HepG2 (cell line): ENCODE data around the gene ITLN2. TPM values are rescaled to one million over a fixed set of nuclear protein-coding genes. Genes with fewer than 3 reads are reported as not detected.

ENCODE experiments used
- ATAC-seq: fragments of 200-7000 bp; cut with Tn5 transposase; 3 replicates; pipeline ENCODE4 v1.9.1; 2020; ENCODE audit warnings: mild to moderate bottlenecking, moderate library complexity
- BruUV-seq: library from RNA; stranded (reverse); fragments of 400-500 nt; replicated peaks from 2 replicates; lab custom pipeline; 2021; lab: Mats Ljungman, UMichigan
- CTCF ChIA-PET: fragments of 300-600 bp; formaldehyde crosslinking; extraction: SDS; loops from one replicate; lab custom pipeline; 2021; ENCODE audit warnings: low total read pairs, inconsistent platforms, low intra/inter-chr PET ratio; lab: Yijun Ruan, JAX
- POLR2A ChIA-PET: fragments of 350-600 bp; sonication (Branson Sonifier 250); formaldehyde crosslinking; loops from one replicate; lab custom pipeline; 2020; ENCODE audit warnings: antibody characterized with exemption, inconsistent platforms; lab: Yijun Ruan, JAX
- DNase-seq: peaks from one replicate; pipeline ENCODE4 v3.0.0-alpha.2; 2015; ENCODE audit warnings: low spot score
- FAIRE-seq: peaks from 3 replicates; lab custom pipeline; 2011; peaks lifted over from hg19 to GRCh38; lab: Jason Lieb, UNC
- H2AFZ ChIP-seq: one replicate; pipeline ENCODE4 v1.6.1; 2011; ENCODE audit warnings: low read length, inconsistent platforms
- H3K27ac ChIP-seq: fragments of 300-600 bp; 3 replicates; pipeline ENCODE4 v1.8.0; 2011; ENCODE audit warnings: mixed run types, mild to moderate bottlenecking, mixed read lengths, low read length, inconsistent platforms; ENCODE audit not compliant: insufficient read depth; ENCODE audit errors: extremely low read length
- H3K27me3 ChIP-seq, 2 experiments: fragments of 200-600 bp in 1 of 2; 2 replicates in 1 of 2; 3 replicates in 1 of 2; pipeline versions ENCODE4 v1.6.0 to v1.8.0; 2011; ENCODE audit warnings: low read length in 2 of 2, mild to moderate bottlenecking in 2 of 2, moderate library complexity in 2 of 2, inconsistent platforms in 1 of 2; ENCODE audit not compliant: insufficient read depth in 2 of 2, control insufficient read depth in 1 of 2
- H3K36me3 ChIP-seq, 2 experiments: fragments of 200-600 bp in 1 of 2; replicated peaks in 1 of 2; 2 replicates in 1 of 2; 3 replicates in 1 of 2; pipeline versions ENCODE4 v1.5.1 to v1.8.0; 2011; ENCODE audit warnings: low read length in 2 of 2, inconsistent platforms in 1 of 2; ENCODE audit not compliant: insufficient read depth in 2 of 2, control insufficient read depth in 1 of 2
- H3K4me1 ChIP-seq: 2 replicates; pipeline ENCODE4 v1.5.1; 2012; ENCODE audit warnings: low read length, inconsistent platforms; ENCODE audit not compliant: insufficient read depth
- H3K4me2 ChIP-seq: 2 replicates; pipeline ENCODE4 v1.6.0; 2011; ENCODE audit warnings: low read depth, low read length, inconsistent platforms
- H3K4me3 ChIP-seq, 3 experiments: fragments of 200-600 bp in 1 of 3; sonication (generic), shearing (Covaris generic) in 1 of 3; replicated peaks in 1 of 3; 2 replicates each; pipeline ENCODE4 v1.5.1; 2011 to 2016; ENCODE audit warnings: low read length in 3 of 3, inconsistent platforms in 2 of 3, low read depth in 2 of 3, mild to moderate bottlenecking in 2 of 3, control low read depth in 1 of 3, mixed read lengths in 1 of 3; ENCODE audit not compliant: insufficient read depth in 1 of 3
- H3K79me2 ChIP-seq: one replicate; pipeline ENCODE4 v1.6.1; 2011; ENCODE audit warnings: low read length, inconsistent platforms; ENCODE audit not compliant: insufficient read depth
- H3K9ac ChIP-seq: 2 replicates; pipeline ENCODE4 v1.6.0; 2011; ENCODE audit warnings: mild to moderate bottlenecking, low read depth, low read length, inconsistent platforms; ENCODE audit not compliant: insufficient read depth
- H3K9me3 ChIP-seq: 2 replicates; pipeline ENCODE4 v1.5.1; 2012; ENCODE audit warnings: mild to moderate bottlenecking, low read length
- H4K20me1 ChIP-seq: 2 replicates; pipeline ENCODE4 v1.6.0; 2011; ENCODE audit warnings: inconsistent platforms, mild to moderate bottlenecking, low read length, moderate library complexity; ENCODE audit not compliant: insufficient read depth
- HIVEP1 ChIP-seq: sonication (generic); formaldehyde crosslinking; IDR thresholded peaks from 2 replicates; pipeline ENCODE4 v1.4.0; 2020; ENCODE audit warnings: mild to moderate bottlenecking, missing genetic modification reagents
- HMG20A ChIP-seq: IDR thresholded peaks from 2 replicates; pipeline ENCODE4 v1.6.1; 2016; ENCODE audit warnings: borderline replicate concordance
- HNRNPL ChIP-seq: fragments of 200-400 bp; formaldehyde crosslinking; IDR thresholded peaks from 2 replicates; pipeline ENCODE4 v1.6.1; 2017; ENCODE audit warnings: mild to moderate bottlenecking, low read depth, low read length
- JDP2 ChIP-seq: sonication (generic); formaldehyde crosslinking; IDR thresholded peaks from 2 replicates; pipeline ENCODE4 v1.8.1; 2022; ENCODE audit warnings: missing genetic modification reagents, borderline replicate concordance
- PLRG1 ChIP-seq: fragments of 450-650 bp; conservative IDR thresholded peaks from 2 replicates; pipeline ENCODE4 v1.6.1; 2016
- RAD21 ChIP-seq: fragments of 450-650 bp; formaldehyde crosslinking; IDR thresholded peaks from 2 replicates; pipeline ENCODE4 v1.5.0; 2020; ENCODE audit warnings: mild to moderate bottlenecking
- RXRB ChIP-seq: IDR thresholded peaks from 2 replicates; pipeline ENCODE4 v1.6.1; 2016; ENCODE audit warnings: borderline replicate concordance, missing genetic modification reagents, missing compliant biosample characterization
- TCF7 ChIP-seq: sonication (generic); IDR thresholded peaks from 2 replicates; pipeline ENCODE4 v1.6.1; 2016; ENCODE audit warnings: antibody characterized with exemption, low read depth
- THAP11 ChIP-seq: IDR thresholded peaks from 2 replicates; pipeline ENCODE4 v1.6.1; 2016; ENCODE audit warnings: missing biosample characterization, missing genetic modification reagents
- ZFX ChIP-seq: sonication (generic); formaldehyde crosslinking; IDR thresholded peaks from 2 replicates; pipeline ENCODE4 v1.4.0; 2020; ENCODE audit warnings: mild to moderate bottlenecking, low read depth, missing genetic modification reagents, moderate library complexity
- WGBS: methylation state at CpG from one replicate; pipeline ENCODE4 v1.1.6; 2017; ENCODE audit warnings: low lambda C conversion rate; 5-methylcytosine and 5-hydroxymethylcytosine counted together
- in situ Hi-C: cut with HindIII; loops from 2 replicates; pipeline ENCODE4 v1.10.0; 2017; ENCODE audit warnings: low pct_unique_long_range_greater_than_20kb; ENCODE audit not compliant: extremely low pct_ligation_motif_present
- intact Hi-C: fragments of 100-400 bp; cut with micrococcal nuclease; formaldehyde crosslinking; loops from one replicate; pipeline ENCODE4 v1.10.0; 2022; ENCODE audit not compliant: unreplicated experiment
- polyA plus RNA-seq, 8 experiments: library from polyadenylated mRNA; depleted of rRNA in 3 of 8; stranded (reverse) in 7 of 8; unstranded in 1 of 8; fragments of >200 nt; fragmentation: Illumina TruSeq in 4 of 8; extraction: Trizol in 4 of 8; gene quantifications; 2 replicates each; pipeline versions ENCODE4 v1.2.1 to v1.2.3, GENCODE V29; 2011 to 2016; ENCODE audit warnings: low read depth in 4 of 8, missing spikeins in 1 of 8, mixed read lengths in 1 of 8; ENCODE audit not compliant: insufficient read depth in 1 of 8
- total RNA-seq, 5 experiments: library from RNA; depleted of rRNA; stranded (reverse); fragments of >200 nt; fragmentation: Illumina TruSeq; extraction: Trizol; gene quantifications; 2 replicates each; pipeline ENCODE4 v1.2.3, GENCODE V29; 2016; ENCODE audit warnings: low read depth in 1 of 5
- TF ChIP-seq, protein P1 (sequence below): sonication (generic); formaldehyde crosslinking; IDR thresholded peaks from 2 replicates; pipeline ENCODE4 v1.4.0; 2020; ENCODE audit warnings: mild to moderate bottlenecking, missing genetic modification reagents
- TF ChIP-seq, protein P2 (sequence below): sonication (generic); formaldehyde crosslinking; IDR thresholded peaks from 2 replicates; pipeline ENCODE4 v1.4.0; 2020; ENCODE audit warnings: missing genetic modification reagents, borderline replicate concordance
- TF ChIP-seq, protein P3 (sequence below): sonication (generic); formaldehyde crosslinking; IDR thresholded peaks from 2 replicates; pipeline ENCODE4 v1.5.1; 2020; ENCODE audit warnings: mild to moderate bottlenecking, missing genetic modification reagents, borderline replicate concordance
- TF ChIP-seq, protein P4 (sequence below): sonication (generic); IDR thresholded peaks from 2 replicates; pipeline ENCODE4 v1.6.1; 2016; ENCODE audit warnings: low read depth, borderline replicate concordance

ITLN2 gene
- total and polyA plus RNA-seq, 2 of the 13 experiments (the other 11 are each of a cell fraction or from before 2014, with no cell fraction given): not detected

DNA sequence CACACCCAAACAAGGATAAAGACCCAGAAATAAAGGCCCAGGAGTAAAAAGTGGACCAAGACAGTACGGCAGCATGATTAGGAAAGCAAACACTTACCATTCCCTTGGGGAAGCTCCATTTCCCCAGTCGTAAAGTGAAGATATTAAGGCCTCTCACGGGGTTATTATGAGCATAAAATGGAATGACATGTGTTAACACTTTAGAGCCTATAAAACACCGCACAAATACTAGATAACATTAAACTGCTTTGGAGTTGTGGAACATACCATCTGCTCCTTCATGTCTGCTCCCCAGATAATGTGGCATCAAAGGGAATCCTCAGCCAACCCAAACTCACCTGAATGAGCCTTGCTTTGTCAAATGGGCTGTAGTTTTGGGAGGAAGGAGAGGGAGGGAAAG lies 8.9 kb upstream of the ITLN2 start (continued):
- TF ChIP-seq HIVEP1 (CRISPR knock-in tag) (no peak), HNRNPL (no peak)
- TF ChIP-seq, protein P1, sequence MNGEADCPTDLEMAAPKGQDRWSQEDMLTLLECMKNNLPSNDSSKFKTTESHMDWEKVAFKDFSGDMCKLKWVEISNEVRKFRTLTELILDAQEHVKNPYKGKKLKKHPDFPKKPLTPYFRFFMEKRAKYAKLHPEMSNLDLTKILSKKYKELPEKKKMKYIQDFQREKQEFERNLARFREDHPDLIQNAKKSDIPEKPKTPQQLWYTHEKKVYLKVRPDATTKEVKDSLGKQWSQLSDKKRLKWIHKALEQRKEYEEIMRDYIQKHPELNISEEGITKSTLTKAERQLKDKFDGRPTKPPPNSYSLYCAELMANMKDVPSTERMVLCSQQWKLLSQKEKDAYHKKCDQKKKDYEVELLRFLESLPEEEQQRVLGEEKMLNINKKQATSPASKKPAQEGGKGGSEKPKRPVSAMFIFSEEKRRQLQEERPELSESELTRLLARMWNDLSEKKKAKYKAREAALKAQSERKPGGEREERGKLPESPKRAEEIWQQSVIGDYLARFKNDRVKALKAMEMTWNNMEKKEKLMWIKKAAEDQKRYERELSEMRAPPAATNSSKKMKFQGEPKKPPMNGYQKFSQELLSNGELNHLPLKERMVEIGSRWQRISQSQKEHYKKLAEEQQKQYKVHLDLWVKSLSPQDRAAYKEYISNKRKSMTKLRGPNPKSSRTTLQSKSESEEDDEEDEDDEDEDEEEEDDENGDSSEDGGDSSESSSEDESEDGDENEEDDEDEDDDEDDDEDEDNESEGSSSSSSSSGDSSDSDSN (CRISPR knock-in tag): no peak

DNA sequence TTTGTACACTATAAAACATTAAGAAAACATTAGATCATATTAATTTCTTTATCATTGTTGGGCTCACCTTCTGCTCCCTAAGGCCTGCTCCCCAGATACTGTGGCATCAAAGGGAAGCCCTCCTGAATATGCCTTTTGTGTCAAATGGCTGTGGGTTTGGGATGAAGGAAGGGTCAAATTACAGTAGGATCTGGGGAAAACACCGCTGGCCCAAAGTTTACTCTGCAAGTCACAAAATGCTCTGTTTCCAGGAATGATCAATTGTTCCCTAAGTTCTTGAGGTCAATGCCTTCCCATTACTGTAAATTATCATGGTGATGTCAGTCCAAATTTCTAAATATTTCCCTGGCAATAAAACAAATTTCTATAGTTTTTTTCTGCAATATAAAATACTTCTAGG lies 6.8 kb upstream of the ITLN2 start:
- no peak for ATAC-seq
- Histone ChIP-seq H3K27ac (no peak overlapping the region), H3K4me3 (no peak overlapping the region), H4K20me1 (no peaks in the 10 kb centered on the region), H2AFZ (no peak overlapping the region), H3K79me2 (no peaks in the 10 kb centered on the region), H3K9ac (no peak overlapping the region), H3K4me1 (peaks cover 17% of the 10 kb centered on the region), H3K36me3 (no peaks in the 10 kb centered on the region), H3K4me2 (no peak overlapping the region), H3K9me3 (no peaks in the 10 kb centered on the region), H3K27me3 (no peaks in the 10 kb centered on the region)
- intact Hi-C loops (no loop called here), in situ Hi-C loops (no loop called here)
- ChIA-PET POLR2A (no interaction called here), CTCF (no interaction called here)
- no peak for FAIRE-seq
- peak; percentile 25 for DNase-seq
- no TSS peak for BruUV-seq
- 0% methylated on average over 1 of the region's 1 CpG for WGBS
- TF ChIP-seq TCF7: peak; percentile 46; the same call in 1 of the 2 replicates
- TF ChIP-seq, protein P2, sequence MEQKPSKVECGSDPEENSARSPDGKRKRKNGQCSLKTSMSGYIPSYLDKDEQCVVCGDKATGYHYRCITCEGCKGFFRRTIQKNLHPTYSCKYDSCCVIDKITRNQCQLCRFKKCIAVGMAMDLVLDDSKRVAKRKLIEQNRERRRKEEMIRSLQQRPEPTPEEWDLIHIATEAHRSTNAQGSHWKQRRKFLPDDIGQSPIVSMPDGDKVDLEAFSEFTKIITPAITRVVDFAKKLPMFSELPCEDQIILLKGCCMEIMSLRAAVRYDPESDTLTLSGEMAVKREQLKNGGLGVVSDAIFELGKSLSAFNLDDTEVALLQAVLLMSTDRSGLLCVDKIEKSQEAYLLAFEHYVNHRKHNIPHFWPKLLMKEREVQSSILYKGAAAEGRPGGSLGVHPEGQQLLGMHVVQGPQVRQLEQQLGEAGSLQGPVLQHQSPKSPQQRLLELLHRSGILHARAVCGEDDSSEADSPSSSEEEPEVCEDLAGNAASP: peak; percentile 54; the same call in 1 of the 2 replicates
- TF ChIP-seq ZFX: no peak
- TF ChIP-seq PLRG1: no peak
- TF ChIP-seq, protein P3, sequence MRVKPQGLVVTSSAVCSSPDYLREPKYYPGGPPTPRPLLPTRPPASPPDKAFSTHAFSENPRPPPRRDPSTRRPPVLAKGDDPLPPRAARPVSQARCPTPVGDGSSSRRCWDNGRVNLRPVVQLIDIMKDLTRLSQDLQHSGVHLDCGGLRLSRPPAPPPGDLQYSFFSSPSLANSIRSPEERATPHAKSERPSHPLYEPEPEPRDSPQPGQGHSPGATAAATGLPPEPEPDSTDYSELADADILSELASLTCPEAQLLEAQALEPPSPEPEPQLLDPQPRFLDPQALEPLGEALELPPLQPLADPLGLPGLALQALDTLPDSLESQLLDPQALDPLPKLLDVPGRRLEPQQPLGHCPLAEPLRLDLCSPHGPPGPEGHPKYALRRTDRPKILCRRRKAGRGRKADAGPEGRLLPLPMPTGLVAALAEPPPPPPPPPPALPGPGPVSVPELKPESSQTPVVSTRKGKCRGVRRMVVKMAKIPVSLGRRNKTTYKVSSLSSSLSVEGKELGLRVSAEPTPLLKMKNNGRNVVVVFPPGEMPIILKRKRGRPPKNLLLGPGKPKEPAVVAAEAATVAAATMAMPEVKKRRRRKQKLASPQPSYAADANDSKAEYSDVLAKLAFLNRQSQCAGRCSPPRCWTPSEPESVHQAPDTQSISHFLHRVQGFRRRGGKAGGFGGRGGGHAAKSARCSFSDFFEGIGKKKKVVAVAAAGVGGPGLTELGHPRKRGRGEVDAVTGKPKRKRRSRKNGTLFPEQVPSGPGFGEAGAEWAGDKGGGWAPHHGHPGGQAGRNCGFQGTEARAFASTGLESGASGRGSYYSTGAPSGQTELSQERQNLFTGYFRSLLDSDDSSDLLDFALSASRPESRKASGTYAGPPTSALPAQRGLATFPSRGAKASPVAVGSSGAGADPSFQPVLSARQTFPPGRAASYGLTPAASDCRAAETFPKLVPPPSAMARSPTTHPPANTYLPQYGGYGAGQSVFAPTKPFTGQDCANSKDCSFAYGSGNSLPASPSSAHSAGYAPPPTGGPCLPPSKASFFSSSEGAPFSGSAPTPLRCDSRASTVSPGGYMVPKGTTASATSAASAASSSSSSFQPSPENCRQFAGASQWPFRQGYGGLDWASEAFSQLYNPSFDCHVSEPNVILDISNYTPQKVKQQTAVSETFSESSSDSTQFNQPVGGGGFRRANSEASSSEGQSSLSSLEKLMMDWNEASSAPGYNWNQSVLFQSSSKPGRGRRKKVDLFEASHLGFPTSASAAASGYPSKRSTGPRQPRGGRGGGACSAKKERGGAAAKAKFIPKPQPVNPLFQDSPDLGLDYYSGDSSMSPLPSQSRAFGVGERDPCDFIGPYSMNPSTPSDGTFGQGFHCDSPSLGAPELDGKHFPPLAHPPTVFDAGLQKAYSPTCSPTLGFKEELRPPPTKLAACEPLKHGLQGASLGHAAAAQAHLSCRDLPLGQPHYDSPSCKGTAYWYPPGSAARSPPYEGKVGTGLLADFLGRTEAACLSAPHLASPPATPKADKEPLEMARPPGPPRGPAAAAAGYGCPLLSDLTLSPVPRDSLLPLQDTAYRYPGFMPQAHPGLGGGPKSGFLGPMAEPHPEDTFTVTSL: 0 out of 2 replicates have a peak, but pooled peaks have one; percentile 22
- no peak for TF ChIP-seq RAD21 (CRISPR knock-in tag)
- TF ChIP-seq, protein P4, sequence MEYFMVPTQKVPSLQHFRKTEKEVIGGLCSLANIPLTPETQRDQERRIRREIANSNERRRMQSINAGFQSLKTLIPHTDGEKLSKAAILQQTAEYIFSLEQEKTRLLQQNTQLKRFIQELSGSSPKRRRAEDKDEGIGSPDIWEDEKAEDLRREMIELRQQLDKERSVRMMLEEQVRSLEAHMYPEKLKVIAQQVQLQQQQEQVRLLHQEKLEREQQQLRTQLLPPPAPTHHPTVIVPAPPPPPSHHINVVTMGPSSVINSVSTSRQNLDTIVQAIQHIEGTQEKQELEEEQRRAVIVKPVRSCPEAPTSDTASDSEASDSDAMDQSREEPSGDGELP: no peak
- no peak for TF ChIP-seq JDP2 (CRISPR knock-in tag)
- TF ChIP-seq HMG20A (CRISPR knock-in tag): peak; percentile 66; the same call in 1 of the 2 replicates
- peak; percentile 74 for TF ChIP-seq RXRB (CRISPR knock-in tag)
- TF ChIP-seq THAP11 (CRISPR knock-in tag): 0 out of 2 replicates have a peak, but pooled peaks have one; percentile 17
